ENCODE data around the gene TTLL13.

DNA sequence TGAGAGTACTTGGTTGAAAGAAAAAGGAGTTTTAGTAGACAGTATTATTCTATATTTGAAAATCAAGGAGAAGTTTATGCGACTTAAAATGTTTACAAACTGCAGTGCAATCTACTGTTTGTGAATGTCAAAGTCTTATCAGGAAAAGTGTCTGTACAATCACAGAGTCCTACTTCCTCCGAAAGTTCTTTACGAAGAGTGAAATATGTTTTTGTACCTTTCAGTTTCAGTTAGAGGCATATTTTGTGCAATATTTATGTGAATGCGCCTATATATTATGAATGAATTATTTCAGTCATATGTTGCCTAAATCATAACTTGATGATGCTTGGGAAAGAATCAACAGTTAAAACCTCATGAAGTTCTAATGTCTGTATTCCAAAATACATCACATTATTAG lies 47.7 kb downstream of the TTLL13 start:
- TF ChIP-seq ZNF274 (IDR thresholded peaks at IDR 0.05; ENCODE audit: borderline replicate concordance, extremely low read depth, low read length) (no peak), POLR2AphosphoS5 (IDR thresholded peaks at IDR 0.05; ENCODE audit: low read depth, low read length) (no peak), CTCF (IDR thresholded peaks at IDR 0.05; ENCODE audit: control extremely low read depth in 1 of 3, insufficient read depth in 1 of 3, low read depth in 1 of 3, low read length in 3 of 3) (no peak), EP300 (IDR thresholded peaks at IDR 0.05; ENCODE audit: borderline replicate concordance in 1 of 2, low read depth in 2 of 2, low read length in 2 of 2) (no peak), JUND (IDR thresholded peaks at IDR 0.05; ENCODE audit: low read length) (no peak), POLR2A (IDR thresholded peaks at IDR 0.05; ENCODE audit: control extremely low read depth in 1 of 2, low read depth in 2 of 2, low read length in 2 of 2) (no peak), EZH2 (IDR thresholded peaks at IDR 0.05; ENCODE audit: low read depth, low read length, severe bottlenecking) (no peak), ATF3 (IDR thresholded peaks at IDR 0.05; ENCODE audit: insufficient read depth, low read depth, low read length) (no peak), RFX5 (IDR thresholded peaks at IDR 0.05; ENCODE audit: borderline replicate concordance, low read depth, low read length) (no peak), YY1 (IDR thresholded peaks at IDR 0.05; ENCODE audit: low read depth, low read length) (no peak), CHD2 (IDR thresholded peaks at IDR 0.05; ENCODE audit: low read length) (no peak), TAF1 (IDR thresholded peaks at IDR 0.05; ENCODE audit: low read depth, low read length) (no peak)
